Measurements from ENCODE around the gene SEMG2.

The SEMG2 gene

DNA sequence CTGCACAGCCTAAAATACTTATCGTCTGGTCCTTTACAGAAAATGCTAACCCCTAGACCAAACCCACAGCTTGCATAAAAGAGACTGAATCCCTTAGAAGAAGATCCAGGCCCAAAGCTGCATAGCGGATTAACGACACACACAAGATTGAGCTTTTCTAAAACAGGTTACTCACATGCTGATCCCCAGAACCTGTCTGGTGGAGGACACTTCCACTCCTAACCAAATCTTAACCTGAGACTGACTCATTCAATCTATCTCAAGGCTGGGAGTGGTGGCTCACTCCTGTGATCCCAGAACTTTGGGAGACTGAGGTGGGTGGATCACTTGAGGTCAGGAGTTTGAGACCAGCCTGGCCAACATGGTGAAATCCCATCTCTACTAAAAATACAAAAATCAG lies 36.0 kb downstream of the SEMG2 start:
- Histone ChIP-seq H3K36me3 (ENCODE audit: insufficient read depth, low read length) (no peaks in the 10 kb centered on the region), H3K79me2 (ENCODE audit: control insufficient read depth, insufficient read depth, low read length, unreplicated experiment) (no peaks in the 10 kb centered on the region), H3K27me3 (ENCODE audit: insufficient read depth, low read length) (peaks cover 40% of the 10 kb centered on the region), H3K27ac (ENCODE audit: low read depth, low read length) (no peak overlapping the region), H2AFZ (ENCODE audit: low read length, unreplicated experiment) (no peak overlapping the region), H3K4me1 (ENCODE audit: control insufficient read depth, insufficient read depth, low read length, unreplicated experiment) (peaks cover 12% of the 10 kb centered on the region), H3K4me3 (ENCODE audit: low read depth, low read length) (no peak overlapping the region)

DNA sequence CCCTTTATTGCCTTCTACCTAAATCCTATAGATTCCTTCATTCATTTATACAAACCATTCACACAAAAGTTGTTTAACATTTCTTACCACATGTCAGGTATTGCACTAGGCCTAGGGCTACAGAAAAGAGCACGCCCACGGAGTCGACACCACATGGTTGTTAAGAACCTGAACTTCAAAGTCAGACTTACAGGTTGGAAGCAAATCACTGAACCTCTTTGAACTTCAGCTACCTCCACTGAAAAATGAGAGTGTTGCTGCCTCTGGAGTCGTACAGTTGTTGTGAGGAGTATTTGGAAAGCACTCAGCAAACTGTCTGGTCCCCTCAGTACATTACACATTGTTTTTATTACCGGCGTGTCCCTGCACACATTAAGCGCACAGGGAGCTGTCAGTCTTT lies 36.5 kb downstream of the SEMG2 start:
- Histone ChIP-seq H3K79me2 (ENCODE audit: control insufficient read depth, insufficient read depth, low read length, unreplicated experiment) (no peaks in the 10 kb centered on the region), H2AFZ (ENCODE audit: low read length, unreplicated experiment) (no peak overlapping the region), H3K36me3 (ENCODE audit: insufficient read depth, low read length) (no peaks in the 10 kb centered on the region), H3K27ac (ENCODE audit: low read depth, low read length) (no peak overlapping the region), H3K4me1 (ENCODE audit: control insufficient read depth, insufficient read depth, low read length, unreplicated experiment) (peaks cover 12% of the 10 kb centered on the region), H3K4me3 (ENCODE audit: low read depth, low read length) (no peak overlapping the region), H3K27me3 (ENCODE audit: insufficient read depth, low read length) (peaks cover 42% of the 10 kb centered on the region)

DNA sequence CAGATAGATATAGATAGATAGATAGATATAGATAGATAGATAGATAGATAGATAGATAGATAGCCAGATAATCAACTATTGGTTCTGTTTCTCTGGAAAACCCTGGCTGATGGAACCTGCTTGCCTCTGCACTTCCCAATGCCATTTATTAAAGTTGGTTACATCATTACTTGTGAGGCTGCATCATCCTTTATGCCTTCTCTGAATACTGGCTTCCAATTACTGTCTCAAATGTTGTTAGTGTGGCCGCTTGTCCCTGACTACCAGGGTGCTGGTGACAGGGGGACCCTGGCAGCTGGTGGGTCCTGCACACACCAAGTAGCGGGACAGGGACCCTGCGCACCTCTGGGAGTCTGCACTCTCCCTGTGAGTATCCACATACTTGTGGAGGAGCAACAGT lies 37.1 kb downstream of the SEMG2 start:
- Histone ChIP-seq H3K27ac (ENCODE audit: low read depth, low read length) (no peak overlapping the region), H2AFZ (ENCODE audit: low read length, unreplicated experiment) (no peak overlapping the region), H3K4me3 (ENCODE audit: low read depth, low read length) (no peak overlapping the region), H3K79me2 (ENCODE audit: control insufficient read depth, insufficient read depth, low read length, unreplicated experiment) (no peaks in the 10 kb centered on the region), H3K36me3 (ENCODE audit: insufficient read depth, low read length) (no peaks in the 10 kb centered on the region), H3K27me3 (ENCODE audit: insufficient read depth, low read length) (peaks cover 47% of the 10 kb centered on the region), H3K4me1 (ENCODE audit: control insufficient read depth, insufficient read depth, low read length, unreplicated experiment) (peaks cover 12% of the 10 kb centered on the region)

- H3K27ac ChIP-seq (ENCODE audit: low read depth, low read length), result no peak overlapping the region
- no peak overlapping the region for H2AFZ ChIP-seq (ENCODE audit: low read length, unreplicated experiment)
- no peaks in the 10 kb centered on the region for H3K36me3 ChIP-seq (ENCODE audit: insufficient read depth, low read length)
- H3K27me3 ChIP-seq (ENCODE audit: insufficient read depth, low read length), result peaks cover 51% of the 10 kb centered on the region
- H3K79me2 ChIP-seq (ENCODE audit: control insufficient read depth, insufficient read depth, low read length, unreplicated experiment), result no peaks in the 10 kb centered on the region
- H3K4me1 ChIP-seq (ENCODE audit: control insufficient read depth, insufficient read depth, low read length, unreplicated experiment), result peaks cover 12% of the 10 kb centered on the region
- no peak overlapping the region for H3K4me3 ChIP-seq (ENCODE audit: low read depth, low read length)
Observed at GRCh38 chr20:45258664-45259063, 37.5 kb downstream of the SEMG2 start.

GRCh38 chr20:45263556-45264266 lies 42.5 kb downstream of the SEMG2 start:
- Histone ChIP-seq H3K79me2 (ENCODE audit: control insufficient read depth, insufficient read depth, low read length, unreplicated experiment) (no peaks in the 10 kb centered on the region), H3K27me3 (ENCODE audit: insufficient read depth, low read length) (peaks cover 52% of the 10 kb centered on the region), H3K27ac (ENCODE audit: low read depth, low read length) (no peak overlapping the region), H2AFZ (ENCODE audit: low read length, unreplicated experiment) (no peak overlapping the region), H3K4me1 (ENCODE audit: control insufficient read depth, insufficient read depth, low read length, unreplicated experiment) (no peaks in the 10 kb centered on the region), H3K36me3 (ENCODE audit: insufficient read depth, low read length) (no peaks in the 10 kb centered on the region), H3K4me3 (ENCODE audit: low read depth, low read length) (no peak overlapping the region)

GRCh38 chr20:45266977-45267376 lies 45.8 kb downstream of the SEMG2 start:
- no peak overlapping the region for H2AFZ ChIP-seq (ENCODE audit: low read length, unreplicated experiment)

GRCh38 chr20:45268531-45268930 lies 47.4 kb downstream of the SEMG2 start:
- H3K36me3 ChIP-seq (ENCODE audit: insufficient read depth, low read length), result no peaks in the 10 kb centered on the region
- no peak overlapping the region for H3K4me3 ChIP-seq (ENCODE audit: low read depth, low read length)
- H3K4me1 ChIP-seq (ENCODE audit: control insufficient read depth, insufficient read depth, low read length, unreplicated experiment), result no peaks in the 10 kb centered on the region
- peaks cover 33% of the 10 kb centered on the region for H3K27me3 ChIP-seq (ENCODE audit: insufficient read depth, low read length)
- no peaks in the 10 kb centered on the region for H3K79me2 ChIP-seq (ENCODE audit: control insufficient read depth, insufficient read depth, low read length, unreplicated experiment)
- no peak overlapping the region for H3K27ac ChIP-seq (ENCODE audit: low read depth, low read length)
- H2AFZ ChIP-seq (ENCODE audit: low read length, unreplicated experiment), result no peak overlapping the region

More at GRCh38 chr20:45266977-45267376, 45.8 kb downstream of the SEMG2 start:
- H3K27ac ChIP-seq (ENCODE audit: low read depth, low read length), result no peak overlapping the region
- H3K27me3 ChIP-seq (ENCODE audit: insufficient read depth, low read length), result peaks cover 38% of the 10 kb centered on the region
- no peaks in the 10 kb centered on the region for H3K36me3 ChIP-seq (ENCODE audit: insufficient read depth, low read length)
- no peaks in the 10 kb centered on the region for H3K79me2 ChIP-seq (ENCODE audit: control insufficient read depth, insufficient read depth, low read length, unreplicated experiment)
- H3K4me1 ChIP-seq (ENCODE audit: control insufficient read depth, insufficient read depth, low read length, unreplicated experiment), result no peaks in the 10 kb centered on the region
- H3K4me3 ChIP-seq (ENCODE audit: low read depth, low read length), result no peak overlapping the region

GRCh38 chr20:45269056-45269455 lies 47.9 kb downstream of the SEMG2 start:
- no peak overlapping the region for H2AFZ ChIP-seq (ENCODE audit: low read length, unreplicated experiment)
- no peak overlapping the region for H3K27ac ChIP-seq (ENCODE audit: low read depth, low read length)
- no peaks in the 10 kb centered on the region for H3K36me3 ChIP-seq (ENCODE audit: insufficient read depth, low read length)
- no peak overlapping the region for H3K4me3 ChIP-seq (ENCODE audit: low read depth, low read length)
- no peaks in the 10 kb centered on the region for H3K79me2 ChIP-seq (ENCODE audit: control insufficient read depth, insufficient read depth, low read length, unreplicated experiment)
- H3K4me1 ChIP-seq (ENCODE audit: control insufficient read depth, insufficient read depth, low read length, unreplicated experiment), result no peaks in the 10 kb centered on the region
- H3K27me3 ChIP-seq (ENCODE audit: insufficient read depth, low read length), result peaks cover 36% of the 10 kb centered on the region

- no peak overlapping the region for H2AFZ ChIP-seq (ENCODE audit: low read length, unreplicated experiment)
- H3K27ac ChIP-seq (ENCODE audit: low read depth, low read length), result no peak overlapping the region
- no peaks in the 10 kb centered on the region for H3K4me1 ChIP-seq (ENCODE audit: control insufficient read depth, insufficient read depth, low read length, unreplicated experiment)
- no peak overlapping the region for H3K4me3 ChIP-seq (ENCODE audit: low read depth, low read length)
- no peaks in the 10 kb centered on the region for H3K79me2 ChIP-seq (ENCODE audit: control insufficient read depth, insufficient read depth, low read length, unreplicated experiment)
- H3K36me3 ChIP-seq (ENCODE audit: insufficient read depth, low read length), result no peaks in the 10 kb centered on the region
- peaks cover 40% of the 10 kb centered on the region for H3K27me3 ChIP-seq (ENCODE audit: insufficient read depth, low read length)
Observed at GRCh38 chr20:45269754-45270270, 48.6 kb downstream of the SEMG2 start.

Measured in ACC112 (cell line).